ENCODE data around the gene MTCL1. TPM values are rescaled to one million over a fixed set of nuclear protein-coding genes. Genes with fewer than 3 reads are reported as not detected.

MTCL1 gene
- total RNA-seq, 1 donor from 2014 or later = 50.5 TPM

DNA sequence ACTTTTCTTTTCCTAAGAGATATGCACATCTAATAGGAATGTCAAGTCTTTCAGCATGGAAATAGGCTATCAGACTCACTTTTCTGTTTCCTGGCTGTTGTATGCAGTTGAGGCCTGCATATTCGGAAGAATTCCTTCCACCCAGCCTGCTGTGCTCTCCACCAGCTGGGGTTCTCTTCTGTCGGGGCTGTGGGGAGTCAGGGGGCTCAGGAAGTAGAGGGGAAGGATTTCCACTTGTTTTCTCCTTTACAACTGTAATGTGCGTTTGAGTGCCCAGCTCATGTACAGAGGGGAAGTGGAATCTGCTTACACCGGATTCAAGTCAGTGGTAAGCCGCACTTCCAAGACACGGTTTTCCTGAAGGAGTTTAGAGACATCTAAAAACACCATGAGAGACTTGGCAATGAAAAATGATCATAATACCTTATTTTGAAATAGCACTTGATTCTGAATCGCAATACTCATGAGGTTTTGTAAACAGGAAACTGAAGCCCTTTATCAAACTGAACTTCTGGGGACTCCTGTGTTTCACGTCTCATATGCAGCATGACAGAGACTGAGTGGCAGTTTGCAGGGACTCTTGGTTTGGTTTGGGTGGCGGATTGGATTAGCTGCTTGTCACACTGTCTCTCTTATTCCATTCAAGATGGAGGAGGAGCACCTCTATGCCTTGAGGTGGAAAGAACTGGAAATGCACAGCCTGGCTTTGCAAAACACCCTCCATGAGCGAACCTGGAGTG is 90.4 kb downstream of the MTCL1 start:
- no peak for DNase-seq (ENCODE audit: low read depth)
- Histone ChIP-seq H3K27me3 (ENCODE audit: control insufficient read depth, insufficient read depth, low read length) (no peaks in the 10 kb centered on the region), H3K36me3 (ENCODE audit: control insufficient read depth, insufficient read depth, low read length) (peaks cover 1% of the 10 kb centered on the region), H3K4me3 (ENCODE audit: low read depth, low read length) (no peak overlapping the region)
- TF ChIP-seq, protein P1, sequence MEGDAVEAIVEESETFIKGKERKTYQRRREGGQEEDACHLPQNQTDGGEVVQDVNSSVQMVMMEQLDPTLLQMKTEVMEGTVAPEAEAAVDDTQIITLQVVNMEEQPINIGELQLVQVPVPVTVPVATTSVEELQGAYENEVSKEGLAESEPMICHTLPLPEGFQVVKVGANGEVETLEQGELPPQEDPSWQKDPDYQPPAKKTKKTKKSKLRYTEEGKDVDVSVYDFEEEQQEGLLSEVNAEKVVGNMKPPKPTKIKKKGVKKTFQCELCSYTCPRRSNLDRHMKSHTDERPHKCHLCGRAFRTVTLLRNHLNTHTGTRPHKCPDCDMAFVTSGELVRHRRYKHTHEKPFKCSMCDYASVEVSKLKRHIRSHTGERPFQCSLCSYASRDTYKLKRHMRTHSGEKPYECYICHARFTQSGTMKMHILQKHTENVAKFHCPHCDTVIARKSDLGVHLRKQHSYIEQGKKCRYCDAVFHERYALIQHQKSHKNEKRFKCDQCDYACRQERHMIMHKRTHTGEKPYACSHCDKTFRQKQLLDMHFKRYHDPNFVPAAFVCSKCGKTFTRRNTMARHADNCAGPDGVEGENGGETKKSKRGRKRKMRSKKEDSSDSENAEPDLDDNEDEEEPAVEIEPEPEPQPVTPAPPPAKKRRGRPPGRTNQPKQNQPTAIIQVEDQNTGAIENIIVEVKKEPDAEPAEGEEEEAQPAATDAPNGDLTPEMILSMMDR (IDR thresholded peaks at IDR 0.05; ENCODE audit: insufficient read depth, low read length, poor library complexity, severe bottlenecking) = no peak

DNA sequence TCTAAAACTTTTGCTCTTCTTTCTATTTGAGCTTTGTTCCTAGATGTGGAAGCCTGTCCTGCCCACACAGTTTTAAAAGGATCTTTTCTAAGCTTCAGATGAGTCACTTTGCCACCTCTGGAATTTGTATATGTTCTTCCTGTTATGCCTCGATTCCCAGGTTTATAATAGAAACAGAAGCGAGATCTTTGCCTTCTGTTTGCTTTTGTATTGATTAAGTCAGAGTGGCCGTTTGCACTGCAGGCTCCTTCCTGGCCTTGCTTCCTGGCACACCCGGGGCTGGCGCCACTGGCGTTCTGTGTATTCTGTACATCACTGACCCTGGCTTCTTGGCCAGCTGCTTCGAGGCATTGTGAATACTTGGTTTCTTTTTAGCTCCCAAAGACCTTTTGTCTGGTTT is 91.8 kb downstream of the MTCL1 start:
- Histone ChIP-seq H3K36me3 (ENCODE audit: control insufficient read depth, insufficient read depth, low read length) (peaks cover 1% of the 10 kb centered on the region), H3K27me3 (ENCODE audit: control insufficient read depth, insufficient read depth, low read length) (no peaks in the 10 kb centered on the region), H3K4me3 (ENCODE audit: low read depth, low read length) (no peak overlapping the region)
- DNase-seq (ENCODE audit: low read depth) = no peak
- TF ChIP-seq, protein P1 (IDR thresholded peaks at IDR 0.05; ENCODE audit: insufficient read depth, low read length, poor library complexity, severe bottlenecking) = no peak

DNA sequence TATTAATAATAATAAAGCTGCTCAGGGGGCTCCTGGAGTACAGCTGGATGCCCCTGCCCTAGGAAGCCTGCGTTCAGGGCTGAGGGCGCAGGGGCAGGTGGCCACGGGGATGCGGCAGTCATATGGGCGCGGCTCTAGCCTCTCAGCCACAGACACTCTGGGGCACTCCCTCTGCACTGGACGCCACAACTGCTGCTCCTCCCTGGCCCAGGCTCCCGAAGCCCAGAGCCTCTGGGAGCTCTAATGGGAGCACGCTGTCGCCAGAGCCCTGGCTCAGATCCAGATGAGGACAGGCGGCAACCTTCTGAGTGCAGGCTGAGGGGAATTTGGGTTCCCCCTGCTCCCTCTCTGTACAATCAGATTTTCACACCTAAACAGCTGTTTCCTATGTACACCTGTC is 93.6 kb downstream of the MTCL1 start:
- H3K27me3 ChIP-seq (ENCODE audit: control insufficient read depth, insufficient read depth, low read length) = no peaks in the 10 kb centered on the region
- peaks cover 1% of the 10 kb centered on the region for H3K36me3 ChIP-seq (ENCODE audit: control insufficient read depth, insufficient read depth, low read length)
- DNase-seq (ENCODE audit: low read depth) = no peak
- no peak overlapping the region for H3K4me3 ChIP-seq (ENCODE audit: low read depth, low read length)
- TF ChIP-seq, protein P1 (IDR thresholded peaks at IDR 0.05; ENCODE audit: insufficient read depth, low read length, poor library complexity, severe bottlenecking) = no peak

DNA sequence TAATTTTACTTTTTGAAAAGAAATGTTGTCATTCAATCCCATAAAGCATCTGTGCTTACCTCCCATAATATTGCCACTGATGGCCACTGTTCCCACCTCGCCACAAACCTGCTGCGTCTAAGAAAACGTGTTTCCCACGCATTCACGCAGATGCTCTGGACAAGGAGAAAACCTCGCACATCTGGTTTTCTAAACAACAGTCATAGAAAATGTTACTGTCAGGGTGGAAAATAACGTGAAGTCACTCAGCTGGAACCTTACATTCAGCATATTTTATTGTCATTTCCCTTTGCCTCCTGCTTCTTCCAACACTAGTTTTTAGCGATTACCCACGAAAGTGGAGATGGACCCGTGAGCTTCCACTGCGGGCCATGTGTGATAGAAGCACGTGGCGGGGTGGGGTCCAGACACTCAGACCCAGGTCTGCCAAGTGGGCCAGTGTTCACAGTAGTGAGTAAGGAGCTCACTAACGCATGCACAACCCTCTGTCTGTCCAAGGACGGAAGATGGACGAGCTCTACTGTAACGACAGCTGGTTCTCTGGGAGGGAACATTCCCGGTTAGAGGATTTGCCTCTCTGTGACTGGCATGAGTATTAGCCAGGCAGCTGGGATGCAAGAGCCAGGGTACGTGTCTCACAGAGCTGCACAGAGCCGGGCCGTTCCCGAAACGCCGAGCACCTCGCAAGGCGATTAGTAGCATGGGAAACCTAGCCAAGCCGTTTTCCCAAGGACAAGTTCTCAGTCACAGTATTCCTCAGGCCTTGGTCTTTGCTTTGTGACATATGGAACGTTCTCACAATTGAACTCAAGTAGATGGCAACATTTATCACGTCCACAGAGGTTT is 94.5 kb downstream of the MTCL1 start:
- H3K4me3 ChIP-seq (ENCODE audit: low read depth, low read length) = no peak overlapping the region
- no peaks in the 10 kb centered on the region for H3K27me3 ChIP-seq (ENCODE audit: control insufficient read depth, insufficient read depth, low read length)
- H3K36me3 ChIP-seq (ENCODE audit: control insufficient read depth, insufficient read depth, low read length) = peaks cover 1% of the 10 kb centered on the region
- DNase-seq (ENCODE audit: low read depth) = peak; percentile 47
- TF ChIP-seq, protein P1 (IDR thresholded peaks at IDR 0.05; ENCODE audit: insufficient read depth, low read length, poor library complexity, severe bottlenecking) = no peak

DNA sequence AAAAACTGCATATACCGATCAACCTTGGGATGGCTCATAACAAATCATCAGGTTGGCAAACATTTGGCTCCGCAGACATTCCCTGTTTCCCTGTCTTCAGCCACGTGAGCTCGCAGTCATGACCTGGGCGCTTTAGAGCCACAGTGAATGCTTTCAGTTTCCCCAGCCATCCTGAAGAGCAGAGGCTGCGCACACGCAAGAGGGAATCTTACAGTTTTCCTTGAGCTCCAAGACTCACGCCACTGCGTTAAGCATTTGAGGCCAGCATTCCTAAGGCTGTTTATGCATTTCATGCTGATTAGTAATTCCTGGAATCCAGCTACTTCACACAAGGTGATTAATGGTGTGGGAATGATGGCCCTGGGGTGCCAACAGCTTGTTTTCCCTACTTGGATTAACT is 95.1 kb downstream of the MTCL1 start:
- peak; percentile 99 for DNase-seq (ENCODE audit: low read depth)
- H3K4me3 ChIP-seq (ENCODE audit: low read depth, low read length) = no peak overlapping the region
- H3K36me3 ChIP-seq (ENCODE audit: control insufficient read depth, insufficient read depth, low read length) = peaks cover 1% of the 10 kb centered on the region
- TF ChIP-seq, protein P1 (IDR thresholded peaks at IDR 0.05; ENCODE audit: insufficient read depth, low read length, poor library complexity, severe bottlenecking) = no peak
- no peaks in the 10 kb centered on the region for H3K27me3 ChIP-seq (ENCODE audit: control insufficient read depth, insufficient read depth, low read length)
